ENCODE data around the gene DMRT1.
A peak's percentile ranks its signal among the peaks of the same experiment; 100 is the strongest.

The DMRT1 gene

GRCh38 chr9:922731-923130 is 81.2 kb downstream of the DMRT1 start:
- TF ChIP-seq CTCF (IDR thresholded peaks at IDR 0.05) = no peak
- TF ChIP-seq ZFX (IDR thresholded peaks at IDR 0.05; ENCODE audit: borderline replicate concordance) = no peak
- H3K27ac ChIP-seq = no peak overlapping the region

- H3K27ac ChIP-seq = no peak overlapping the region
- TF ChIP-seq CTCF (IDR thresholded peaks at IDR 0.05) = no peak
- TF ChIP-seq ZFX (IDR thresholded peaks at IDR 0.05; ENCODE audit: borderline replicate concordance) = no peak
These were observed 85.5 kb downstream of the DMRT1 start for GRCh38 chr9:926976-927375.

GRCh38 chr9:928363-929042 is 87.0 kb downstream of the DMRT1 start:
- TF ChIP-seq ZFX (IDR thresholded peaks at IDR 0.05; ENCODE audit: borderline replicate concordance) (no peak), CTCF (IDR thresholded peaks at IDR 0.05) (peak; percentile 80)

GRCh38 chr9:929719-930118 is 88.2 kb downstream of the DMRT1 start:
- TF ChIP-seq CTCF (IDR thresholded peaks at IDR 0.05) (no peak), ZFX (IDR thresholded peaks at IDR 0.05; ENCODE audit: borderline replicate concordance) (no peak)
- H3K27ac ChIP-seq = no peak overlapping the region

More at GRCh38 chr9:928363-929042, 87.0 kb downstream of the DMRT1 start:
- H3K27ac ChIP-seq = no peak overlapping the region

- H3K27ac ChIP-seq = no peak overlapping the region
- TF ChIP-seq CTCF (IDR thresholded peaks at IDR 0.05) (no peak), ZFX (IDR thresholded peaks at IDR 0.05; ENCODE audit: borderline replicate concordance) (no peak)
These were observed 91.9 kb downstream of the DMRT1 start for GRCh38 chr9:933356-933755.

- H3K27ac ChIP-seq = no peak overlapping the region
- TF ChIP-seq CTCF (IDR thresholded peaks at IDR 0.05) (no peak), ZFX (IDR thresholded peaks at IDR 0.05; ENCODE audit: borderline replicate concordance) (no peak)
These were observed 94.0 kb downstream of the DMRT1 start for GRCh38 chr9:935348-935965.
